G401.6 (cell line): ENCODE measurements around the gene FHAD1.
"Not testable (repeated sequence)": the region's sequence is repeated elsewhere in the genome, so short reads cannot be mapped to it uniquely, and the experiment has no call there.

Experiments
- FAIRE-seq: peaks from 2 replicates; lab custom pipeline; 2012; peaks lifted over from hg19 to GRCh38; lab: Jason Lieb, UNC

FHAD1 gene

DNA sequence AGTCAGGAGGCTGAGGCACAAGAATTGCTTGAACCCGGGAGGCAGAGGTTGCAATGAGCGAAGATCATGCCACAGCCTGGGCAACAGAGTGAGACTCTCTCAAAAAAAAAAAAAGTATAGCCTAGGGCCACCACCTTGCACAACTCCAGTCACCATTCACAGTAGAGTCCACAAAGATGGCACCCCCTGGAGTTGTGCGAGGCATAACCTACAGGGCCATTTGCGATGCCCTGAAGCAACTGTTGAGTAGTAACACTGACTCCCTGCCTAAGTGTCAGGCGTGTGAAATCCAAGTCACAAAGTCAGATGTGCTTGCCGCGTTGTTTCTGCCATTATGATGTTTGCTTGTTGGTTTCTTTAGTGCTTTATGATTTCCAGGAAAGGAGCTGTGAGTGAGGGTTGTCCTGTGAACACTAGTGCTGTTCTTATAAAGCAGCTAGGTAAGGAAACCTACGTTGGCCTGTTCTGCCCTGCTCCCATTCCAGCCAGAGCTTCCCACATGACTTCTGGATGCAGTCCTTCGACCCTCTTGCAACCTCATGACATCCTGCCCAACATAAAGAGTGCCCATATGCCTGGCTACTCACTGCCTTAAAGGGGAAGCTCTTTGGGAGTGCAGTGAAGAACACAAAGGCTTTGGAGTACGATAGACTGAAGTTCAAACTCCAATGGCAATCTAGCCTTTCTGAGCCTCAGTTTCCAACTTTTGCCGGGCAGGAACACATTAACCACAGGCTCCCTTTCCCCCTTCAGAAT lies 29.8 kb downstream of the FHAD1 start:
- no peak for FAIRE-seq

DNA sequence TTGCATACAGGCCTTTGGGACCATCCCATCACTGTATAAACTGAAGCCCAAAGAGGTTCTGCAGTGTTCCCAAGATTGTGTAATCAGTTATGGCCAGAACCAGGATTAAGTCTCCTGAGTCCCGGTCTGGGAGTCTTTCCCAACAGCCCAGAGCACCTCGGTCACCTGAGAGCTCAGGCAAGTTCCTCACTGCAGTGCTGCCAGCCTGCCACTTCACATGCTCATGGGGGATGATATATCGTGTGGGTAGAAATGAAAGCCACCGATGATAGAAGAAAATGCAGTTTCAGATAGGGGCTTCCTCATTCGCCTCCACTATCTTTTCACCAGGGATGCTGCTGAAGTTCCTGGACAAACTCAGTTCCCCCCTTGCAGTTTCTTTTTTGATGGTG lies 30.4 kb downstream of the FHAD1 start:
- FAIRE-seq = no peak

DNA sequence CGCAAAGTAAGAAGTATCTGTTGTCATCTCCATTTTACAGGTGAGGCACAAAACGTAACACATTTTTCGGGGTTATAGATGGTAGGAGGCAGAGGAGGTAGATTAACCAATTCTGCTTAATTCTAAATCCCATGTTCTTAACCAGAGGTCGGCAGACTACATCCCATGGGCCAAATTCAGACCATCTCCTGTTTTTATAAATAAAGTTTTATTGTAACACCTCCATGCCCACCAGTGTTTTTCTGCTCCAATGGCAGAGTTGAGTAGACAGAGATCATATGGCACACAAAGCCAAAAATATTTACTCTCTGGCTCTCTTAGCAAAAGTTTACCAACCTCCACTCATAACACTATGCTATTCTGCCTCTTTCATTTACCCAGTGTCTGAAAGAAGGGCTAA lies 30.9 kb downstream of the FHAD1 start:
- FAIRE-seq = no peak

DNA sequence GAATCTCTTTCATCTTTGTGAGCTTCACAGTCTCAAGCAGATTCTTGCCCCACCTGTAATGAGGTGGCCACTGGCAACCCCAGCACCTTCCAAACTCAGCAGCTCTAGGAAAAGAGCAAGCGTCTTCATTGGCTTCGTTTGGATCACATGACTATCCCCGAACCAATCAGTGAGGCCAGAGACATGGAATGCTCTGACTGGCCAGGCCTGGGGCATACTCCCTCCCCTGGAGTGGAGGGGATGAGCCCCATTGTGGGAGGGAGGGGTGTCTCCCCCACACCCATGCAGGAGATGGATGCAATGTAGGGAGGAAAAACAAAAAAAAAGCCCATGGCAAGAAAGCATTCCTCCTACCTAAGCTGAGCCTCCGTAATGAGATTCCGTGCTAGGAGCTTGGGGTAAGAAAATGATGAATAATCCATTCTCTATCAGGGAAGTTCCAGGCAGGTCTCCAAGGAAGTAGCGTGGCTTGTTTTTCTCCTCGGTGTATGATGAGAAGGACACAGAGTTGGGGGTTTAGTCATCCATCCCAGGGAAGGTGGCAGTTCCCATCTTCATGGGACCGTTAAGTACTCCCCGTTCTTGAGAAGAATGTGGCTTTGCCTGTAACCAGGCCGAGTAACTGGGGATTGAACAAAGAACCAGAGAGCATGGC lies 32.7 kb downstream of the FHAD1 start:
- FAIRE-seq = no peak

DNA sequence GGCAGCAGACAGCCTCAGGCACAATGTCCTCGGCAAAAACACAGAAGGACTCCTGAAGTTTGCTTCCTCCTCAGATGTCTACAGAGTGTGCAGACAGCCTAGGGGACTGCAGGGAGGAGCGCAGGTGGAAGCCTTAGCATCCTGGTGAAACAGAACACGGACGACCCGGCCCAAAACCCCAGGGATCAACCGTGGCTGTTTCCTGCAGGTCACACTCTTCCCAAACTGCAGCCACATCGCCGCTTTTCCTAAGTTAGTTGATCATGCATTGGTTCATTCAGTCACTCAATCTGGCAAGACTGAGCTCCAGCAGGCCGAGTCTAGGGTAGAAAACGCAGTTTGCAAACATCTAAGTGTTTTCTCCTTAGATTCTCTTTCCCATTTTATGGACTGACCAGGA lies 33.4 kb downstream of the FHAD1 start:
- FAIRE-seq = no peak

DNA sequence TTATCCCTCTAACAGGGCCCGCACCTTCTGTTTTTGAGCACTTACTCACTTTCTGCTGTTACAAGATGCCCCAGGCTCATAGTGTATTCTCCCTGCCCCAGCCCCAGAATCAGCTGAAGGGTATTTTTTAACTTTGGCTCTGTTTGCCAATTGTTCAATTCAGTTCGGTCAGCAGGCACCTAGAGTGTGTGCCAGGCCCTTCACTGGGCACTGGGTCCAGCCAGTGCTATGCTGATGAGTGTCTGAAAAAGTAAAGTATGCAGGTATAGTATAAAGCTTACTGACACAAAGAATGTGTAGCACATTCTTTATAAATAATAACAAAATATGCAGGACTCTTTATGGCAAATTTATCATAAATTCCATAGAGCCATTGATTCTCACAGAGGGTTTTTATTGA lies 35.0 kb downstream of the FHAD1 start:
- FAIRE-seq = no peak

DNA sequence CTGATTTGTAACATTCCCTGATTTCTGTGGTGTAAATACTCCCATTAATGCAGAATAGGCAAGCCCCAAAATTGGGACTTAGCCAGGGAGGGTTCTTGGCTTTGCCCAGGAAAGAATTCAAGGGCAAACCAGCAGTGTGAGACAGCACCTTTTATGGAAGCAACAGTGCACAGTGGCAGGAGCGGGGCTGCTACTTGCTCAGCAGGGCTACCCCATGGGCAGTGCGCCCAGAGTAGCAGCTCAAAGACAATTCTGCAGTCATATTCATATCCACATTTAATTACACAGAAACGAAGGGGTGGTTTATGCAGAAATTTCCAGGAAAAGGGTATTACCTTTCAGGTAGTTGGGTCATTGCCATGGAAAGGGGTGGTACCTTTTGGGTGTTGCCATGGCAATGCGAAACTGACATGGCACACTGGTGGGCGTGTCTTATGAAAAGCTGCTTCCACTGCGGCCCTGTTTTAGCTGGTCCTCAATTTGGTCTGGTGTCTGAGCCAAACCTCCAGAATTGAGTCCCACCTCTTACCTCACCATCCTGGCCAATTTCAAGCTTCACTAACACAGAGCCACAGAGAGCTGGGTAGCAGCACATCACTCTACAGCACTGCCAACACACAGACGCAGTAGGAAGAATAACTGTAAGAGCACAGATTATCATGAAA lies 35.9 kb downstream of the FHAD1 start:
- FAIRE-seq = no peak

DNA sequence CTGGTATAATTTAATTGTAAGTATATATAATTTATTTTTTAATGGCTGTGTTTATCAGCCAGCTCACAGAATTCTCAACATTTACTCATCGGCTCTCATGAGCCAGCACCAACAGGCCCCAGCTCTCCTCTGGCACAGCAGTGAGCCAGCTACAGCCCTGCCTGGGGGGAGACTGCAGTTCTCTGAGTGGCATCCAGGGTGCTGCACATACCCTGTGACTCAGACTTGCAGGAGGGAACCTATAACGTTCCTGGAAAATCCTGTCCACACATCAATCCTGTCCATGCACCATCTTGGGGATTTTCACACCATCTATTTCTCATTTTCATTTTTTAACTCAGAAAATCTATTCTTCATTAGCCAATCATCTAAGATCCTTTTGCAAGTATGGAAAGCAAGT lies 36.5 kb downstream of the FHAD1 start:
- FAIRE-seq = no peak

DNA sequence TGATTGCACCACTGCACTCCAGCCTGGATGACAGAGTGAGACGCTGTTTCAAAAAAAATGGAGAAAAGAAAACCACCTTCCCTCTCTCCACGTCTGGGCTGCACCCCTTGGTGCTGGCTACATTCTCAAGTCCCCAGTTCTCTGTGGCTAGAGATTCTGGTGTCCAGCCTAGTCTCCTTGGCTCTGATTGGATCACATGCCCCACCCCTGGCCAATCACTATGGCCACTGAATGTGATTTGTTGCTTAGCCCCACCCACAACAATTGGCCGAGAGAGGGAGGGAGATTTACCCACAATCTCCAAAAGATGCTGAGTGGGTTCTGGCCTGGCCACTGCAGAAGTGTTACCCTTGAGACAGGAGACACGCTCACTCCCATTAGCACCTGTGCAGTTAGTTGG lies 39.4 kb downstream of the FHAD1 start:
- no peak for FAIRE-seq

DNA sequence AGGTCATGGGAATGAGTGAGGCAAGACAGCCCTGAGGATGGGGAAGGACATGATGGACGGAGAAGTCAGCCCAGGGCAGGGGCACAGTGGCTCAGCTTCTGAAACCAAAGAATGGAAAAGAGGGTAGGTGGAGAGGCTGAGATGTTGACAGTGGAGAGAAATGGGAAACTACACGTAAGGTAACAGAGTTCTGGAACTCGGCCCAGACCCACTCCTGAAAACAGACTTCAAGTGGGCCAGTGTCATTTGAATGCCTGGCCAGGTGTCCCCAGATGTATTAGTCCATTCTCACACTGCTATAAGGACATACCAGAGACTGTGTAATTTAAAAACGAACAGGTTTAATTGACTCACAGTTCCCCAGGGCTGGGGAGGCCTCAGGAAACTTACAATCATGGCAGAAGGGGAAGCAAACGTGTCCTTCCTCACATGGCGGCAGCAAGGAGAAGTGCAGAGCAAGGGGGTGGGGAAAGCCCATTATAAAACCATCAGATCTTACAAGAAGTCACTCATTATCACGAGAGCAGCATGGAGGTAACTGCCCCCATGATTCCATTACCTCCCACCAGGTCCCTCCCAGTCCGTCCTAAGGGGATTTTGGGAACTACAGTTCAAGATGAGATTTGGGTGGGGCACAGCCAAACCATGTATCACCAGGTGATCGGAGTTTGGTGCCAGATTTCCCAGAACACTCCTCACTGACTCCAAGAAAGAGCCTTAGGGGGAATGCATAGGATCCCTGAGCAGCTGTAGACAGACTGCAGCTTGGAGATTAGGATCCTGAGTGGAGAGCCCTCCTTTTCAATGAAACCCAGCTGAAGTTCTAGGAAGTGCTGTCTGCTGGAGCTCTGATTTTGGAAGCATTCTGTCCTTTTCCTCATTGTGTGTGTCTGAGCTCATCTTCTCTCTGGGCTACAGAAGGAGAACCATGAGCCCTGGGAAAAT lies 40.3 kb downstream of the FHAD1 start:
- no peak for FAIRE-seq

DNA sequence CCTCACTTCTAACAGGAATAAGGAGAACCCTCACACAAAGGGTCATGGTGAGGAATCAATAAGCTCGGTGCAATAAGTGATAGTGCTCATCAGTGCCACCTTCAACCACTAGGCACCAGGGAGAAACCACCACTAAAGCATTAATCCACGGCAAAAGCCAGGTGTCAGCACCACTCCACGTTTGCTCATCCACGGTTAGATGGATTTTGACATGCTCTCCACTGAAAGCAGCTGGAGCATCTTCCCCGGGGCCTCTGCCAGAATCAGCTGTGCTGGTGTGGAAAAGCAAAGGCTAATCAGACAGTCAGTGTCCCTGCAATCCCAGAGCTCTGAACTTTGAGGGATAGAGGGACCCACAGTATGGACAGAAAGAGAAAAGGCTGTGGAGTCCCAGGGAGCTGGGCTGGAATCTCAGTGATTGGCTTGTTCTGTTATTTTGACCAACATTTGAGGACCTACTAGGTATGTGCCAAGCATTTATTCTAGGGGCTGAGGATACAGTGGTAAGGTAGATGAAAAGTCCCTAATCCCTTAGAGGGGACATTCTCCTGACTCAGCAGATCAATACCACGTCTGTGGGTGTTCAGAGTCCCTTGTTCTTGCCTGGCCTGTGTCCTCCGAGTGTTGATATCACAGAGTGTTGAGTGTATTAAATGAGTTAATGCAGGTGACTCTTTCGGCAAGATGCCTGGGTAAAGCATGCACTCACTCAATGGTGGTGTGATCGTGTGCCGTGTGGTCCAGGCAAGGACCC lies 41.3 kb downstream of the FHAD1 start:
- FAIRE-seq = no peak

DNA sequence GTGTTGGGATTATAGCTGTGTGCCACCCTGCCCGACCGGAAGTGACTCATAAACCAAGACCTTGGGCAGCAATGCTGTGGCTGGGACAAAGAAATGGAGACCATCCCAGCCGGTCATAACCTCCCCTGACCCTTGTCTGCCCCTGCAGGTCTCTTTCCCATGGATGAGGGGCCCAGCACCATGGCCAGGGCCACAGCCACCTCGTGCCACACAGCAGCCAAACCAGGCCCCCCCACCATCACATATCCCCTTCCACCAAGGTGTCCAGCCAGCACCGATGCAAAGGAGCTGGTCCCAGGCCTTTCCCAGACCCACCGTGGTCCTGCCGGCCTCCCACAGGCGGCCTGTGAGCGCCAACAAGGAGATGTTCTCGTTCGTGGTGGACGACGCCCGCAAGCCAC lies 42.2 kb downstream of the FHAD1 start:
- no peak for FAIRE-seq

DNA sequence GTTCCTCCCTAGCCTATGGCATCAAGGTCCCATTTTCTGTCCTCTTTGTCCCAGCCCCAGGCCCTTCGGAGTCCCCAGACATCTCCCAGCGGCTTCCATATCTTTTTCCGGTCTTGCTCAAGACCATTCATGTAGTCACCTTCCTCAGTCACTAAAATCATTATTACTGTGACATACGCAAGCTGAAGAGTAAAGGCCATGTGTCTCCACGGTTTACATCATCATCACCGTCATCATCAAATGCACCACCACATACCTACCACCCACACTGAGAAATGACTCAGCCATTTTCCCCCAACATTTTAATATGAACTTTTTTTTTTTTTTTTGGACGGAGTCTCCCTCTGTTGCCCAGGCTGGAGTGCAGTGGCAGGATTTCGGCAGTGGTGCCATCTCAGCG lies 43.4 kb downstream of the FHAD1 start:
- FAIRE-seq = no peak

DNA sequence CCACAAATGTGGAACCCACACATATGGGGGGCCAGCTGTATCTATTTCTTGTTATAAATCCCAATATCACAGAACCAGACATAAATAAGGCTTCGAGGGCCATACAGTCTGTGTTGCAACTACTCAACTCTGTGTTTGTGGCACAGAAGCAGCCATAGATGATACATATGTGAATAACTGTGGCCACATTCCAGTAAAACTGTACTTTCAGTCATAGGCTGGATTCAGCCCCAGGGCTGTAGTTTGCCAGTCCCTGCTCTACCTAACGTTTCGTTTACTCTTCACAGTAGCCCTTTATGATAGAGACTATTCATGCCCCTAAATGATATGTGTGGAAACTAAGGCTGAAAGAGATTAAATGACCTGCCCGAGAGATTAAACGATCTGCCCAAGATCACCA lies 48.7 kb downstream of the FHAD1 start:
- no peak for FAIRE-seq

DNA sequence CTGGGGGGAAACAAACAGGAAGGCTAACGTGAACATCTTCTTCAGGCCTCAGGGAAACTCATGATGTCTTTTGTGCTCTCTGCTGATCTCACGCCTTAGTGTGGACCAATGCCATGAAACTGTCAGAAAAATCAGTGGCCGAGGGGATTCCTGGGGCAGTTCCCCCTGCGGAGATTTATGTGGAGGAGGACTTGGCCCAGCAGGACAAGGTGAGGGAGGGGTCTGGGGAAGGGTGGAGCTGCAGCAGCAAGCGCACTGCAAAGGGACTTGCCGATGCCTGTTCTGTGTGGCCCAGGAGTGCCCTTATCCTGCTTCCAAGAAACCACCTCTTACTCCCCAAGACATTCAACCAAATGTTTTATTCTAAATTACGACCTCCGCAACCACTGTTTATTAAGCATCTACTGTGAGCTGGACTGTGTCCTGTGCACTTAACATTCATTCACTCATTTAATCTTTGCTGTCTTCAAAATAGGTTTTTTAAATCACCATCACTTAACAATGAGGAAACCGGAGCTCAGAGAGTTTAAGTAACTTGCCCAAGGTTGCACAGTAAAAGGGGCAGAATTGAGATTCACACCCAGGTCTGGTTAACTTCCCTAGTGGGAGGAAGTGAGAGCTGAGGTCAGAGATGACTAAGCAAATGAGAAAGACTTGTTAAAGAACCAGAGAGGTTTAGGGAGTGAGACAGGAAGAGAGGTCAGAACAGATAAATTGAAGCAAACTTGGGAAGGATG lies 49.7 kb downstream of the FHAD1 start:
- FAIRE-seq = no peak

DNA sequence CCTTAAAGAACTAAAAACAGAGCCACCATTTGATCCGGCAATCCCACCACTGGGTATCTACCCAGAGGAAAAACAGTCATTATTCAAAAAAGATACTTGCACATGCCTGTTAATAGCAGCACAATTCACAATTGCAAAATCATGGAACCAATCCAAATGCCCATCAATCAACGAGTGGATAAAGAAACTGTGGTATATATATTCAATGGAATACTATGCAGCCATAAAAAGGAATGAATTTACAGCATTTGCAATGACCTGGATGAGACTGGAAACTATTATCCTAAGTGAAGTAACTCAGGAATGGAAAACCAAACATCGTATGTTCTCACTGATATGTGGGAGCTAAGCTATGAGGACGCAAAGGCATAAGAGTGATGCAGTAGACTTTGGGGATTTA lies 51.0 kb downstream of the FHAD1 start:
- FAIRE-seq = not testable (repeated sequence)

DNA sequence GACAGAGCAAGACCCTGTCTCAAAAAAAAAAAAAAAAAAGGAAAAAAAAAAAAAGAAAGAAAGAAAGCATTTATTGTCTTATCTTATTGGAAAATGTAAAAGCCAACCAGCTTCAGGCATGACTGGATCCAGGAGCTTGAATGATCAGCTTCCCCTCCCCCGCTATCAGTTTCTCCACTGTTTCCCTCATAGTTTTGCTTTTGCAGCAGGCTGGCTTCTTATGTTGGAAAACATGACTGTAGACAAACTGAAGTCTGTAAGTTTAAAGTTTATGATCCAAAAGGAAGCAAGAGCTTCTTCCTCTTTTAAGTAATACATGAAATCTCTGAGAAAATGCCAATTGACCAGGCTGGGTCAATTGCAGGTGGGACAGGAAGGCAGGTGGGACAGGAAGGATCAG lies 52.2 kb downstream of the FHAD1 start:
- no peak for FAIRE-seq

DNA sequence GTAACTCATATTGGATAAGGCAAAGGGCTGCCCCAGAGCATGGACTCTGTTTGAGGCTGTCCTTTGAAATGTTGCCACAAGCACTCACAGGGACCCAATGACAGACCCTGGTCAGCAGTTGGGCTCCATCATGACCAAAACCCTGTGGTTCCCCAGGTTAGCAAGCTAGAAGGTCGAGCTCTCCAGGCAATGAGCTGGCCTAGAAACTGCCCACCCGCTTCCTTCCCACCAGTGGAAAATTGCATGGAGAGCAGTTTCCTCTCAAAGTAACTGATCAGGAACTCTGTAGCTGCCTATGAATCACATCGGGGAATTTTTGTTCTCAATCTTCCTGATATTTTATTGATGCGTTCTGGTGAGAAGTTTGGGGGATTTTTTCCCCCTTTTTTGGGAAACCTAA lies 52.8 kb downstream of the FHAD1 start:
- no peak for FAIRE-seq

DNA sequence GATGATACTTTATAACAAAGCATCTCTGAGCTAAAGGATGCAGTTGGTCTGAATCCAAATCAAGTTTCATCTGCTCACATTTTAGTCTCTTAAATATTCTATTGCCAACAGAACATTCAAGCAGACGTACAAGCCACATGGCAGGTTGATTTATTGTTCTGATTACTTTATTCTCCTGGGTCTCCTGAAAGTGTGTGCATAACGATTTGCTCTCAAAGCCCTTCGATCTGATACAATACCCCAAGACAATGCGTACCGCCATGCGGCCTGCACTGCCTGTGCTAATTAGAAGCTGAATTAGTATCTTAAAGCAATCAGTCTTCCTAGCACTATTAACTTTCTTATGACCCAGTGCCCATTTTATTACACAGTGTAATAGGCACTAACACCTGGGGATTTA lies 56.9 kb downstream of the FHAD1 start:
- FAIRE-seq = no peak

DNA sequence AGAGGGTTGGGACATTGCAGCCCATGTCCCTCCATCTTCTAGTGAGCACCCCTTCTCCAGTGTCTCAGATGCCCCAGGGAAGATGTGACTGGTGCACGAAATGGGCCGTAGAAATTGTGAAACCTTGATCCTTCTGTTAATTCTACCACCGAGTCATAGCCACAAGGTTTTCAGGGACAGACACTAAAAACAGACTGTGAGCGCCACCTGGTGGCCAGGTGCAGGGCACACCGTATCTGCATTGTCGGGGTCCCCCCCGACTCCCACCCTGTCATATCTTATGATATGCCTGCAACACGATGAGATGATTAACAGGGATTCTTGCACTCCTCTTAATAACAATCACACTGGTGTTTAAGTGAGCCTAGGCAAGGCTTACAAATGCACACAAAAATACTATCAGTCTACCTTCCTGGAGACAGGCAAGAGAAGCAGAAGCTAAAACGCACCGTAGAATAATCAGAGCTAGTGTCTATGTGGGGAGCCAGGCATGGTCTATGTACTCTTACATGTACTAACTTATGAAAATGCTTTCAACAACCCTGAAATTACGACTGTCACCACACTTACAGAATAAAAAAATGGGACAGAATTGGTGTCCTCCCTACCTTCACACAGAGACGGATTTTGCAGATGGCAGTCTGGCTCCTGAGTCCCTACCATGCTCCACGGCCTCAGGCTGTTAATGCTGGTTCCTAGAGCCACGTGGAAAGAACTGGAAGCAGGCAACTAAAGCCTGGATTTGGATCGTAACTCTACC lies 57.9 kb downstream of the FHAD1 start:
- FAIRE-seq = no peak

DNA sequence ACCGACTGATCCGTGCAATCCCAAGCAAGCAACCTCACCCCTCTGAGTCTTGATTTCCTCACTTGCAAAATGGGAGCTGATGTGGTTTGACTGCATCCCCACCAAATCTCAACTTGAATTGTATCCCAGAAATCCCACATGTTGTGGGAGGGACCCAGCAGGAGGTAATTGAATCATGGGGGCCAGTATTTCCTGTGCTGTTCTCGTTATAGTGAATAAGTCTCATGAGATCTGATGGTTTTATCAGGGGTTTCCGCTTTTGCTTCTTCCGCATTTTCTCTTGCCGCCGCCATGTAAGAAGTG lies 58.4 kb downstream of the FHAD1 start:
- FAIRE-seq = no peak
